Left ventricle myocardium inferior (tissue), 1 donor: ENCODE data around the gene RPP14. TPM values are rescaled to one million over a fixed set of nuclear protein-coding genes. Genes with fewer than 3 reads are reported as not detected.
"Not testable (repeated sequence)": the region's sequence is repeated elsewhere in the genome, so short reads cannot be mapped to it uniquely, and the experiment has no call there.

Experiments
- DNase-seq: peaks from one replicate; pipeline ENCODE4 v3.0.0-alpha.2; 2020
- H3K27ac ChIP-seq: fragments of 200-600 bp; replicated peaks from 2 replicates; pipeline ENCODE4 v1.8.0; 2021
- H3K27me3 ChIP-seq: fragments of 200-600 bp; 2 replicates; pipeline ENCODE4 v1.8.0; 2021; ENCODE audit warnings: low read depth
- H3K36me3 ChIP-seq: fragments of 200-600 bp; 2 replicates; pipeline ENCODE4 v1.8.0; 2021
- H3K4me1 ChIP-seq: fragments of 200-600 bp; 2 replicates; pipeline ENCODE4 v1.8.0; 2021
- H3K4me3 ChIP-seq: fragments of 200-600 bp; 2 replicates; pipeline ENCODE4 v1.8.0; 2021; ENCODE audit warnings: mild to moderate bottlenecking, moderate library complexity
- H3K9me3 ChIP-seq: fragments of 200-600 bp; replicated peaks from 2 replicates; pipeline ENCODE4 v1.8.0; 2021
- CTCF ChIP-seq: fragments of 200-600 bp; IDR thresholded peaks from 2 replicates; pipeline ENCODE4 v1.8.0; 2021; ENCODE audit warnings: antibody characterized with exemption, mild to moderate bottlenecking, borderline replicate concordance
- intact Hi-C: fragments of 100-400 bp; cut with micrococcal nuclease; formaldehyde crosslinking; loops from one replicate; pipeline ENCODE4 v1.11.0; 2022
- total RNA-seq: library from RNA; stranded (reverse); fragmentation: NEBNext Ultra II Directional; extraction: Animal tissue kit (Norgen Biotek cat#: 25700); gene quantifications from one replicate; pipeline ENCODE4 v1.2.1, GENCODE V29; 2021
- donor health status: DM: no; HTN: yes; CAD: no; lungs with severe emphysema.

Gene RPP14
- total RNA-seq, 1 donor from 2014 or later, result 22.7 TPM

GRCh38 chr3:58288011-58288728 is 17.9 kb upstream of the RPP14 start:
- intact Hi-C loops, result no loop called here
- no peak overlapping the region for H3K4me3 ChIP-seq
- no peaks in the 10 kb centered on the region for H3K9me3 ChIP-seq
- H3K4me1 ChIP-seq, result peaks cover 22% of the 10 kb centered on the region
- no peak for DNase-seq
- H3K36me3 ChIP-seq, result peaks cover 32% of the 10 kb centered on the region
- H3K27me3 ChIP-seq, result no peaks in the 10 kb centered on the region
- peak overlapping the region; percentile 15 for H3K27ac ChIP-seq
- TF ChIP-seq CTCF, result no peak

- intact Hi-C loops, H3K27ac ChIP-seq, H3K9me3 ChIP-seq, H3K27me3 ChIP-seq, DNase-seq, H3K4me3 ChIP-seq: not testable (repeated sequence)
- Histone ChIP-seq H3K4me1 (peaks cover 22% of the 10 kb centered on the region), H3K36me3 (peaks cover 28% of the 10 kb centered on the region)
Measured at GRCh38 chr3:58288964-58289613, 17.0 kb upstream of the RPP14 start.

GRCh38 chr3:58290446-58290845 is 15.6 kb upstream of the RPP14 start:
- H3K9me3 ChIP-seq, DNase-seq, H3K4me3 ChIP-seq, intact Hi-C loops, H3K27ac ChIP-seq, H3K27me3 ChIP-seq: not testable (repeated sequence)
- peaks cover 18% of the 10 kb centered on the region for H3K36me3 ChIP-seq
- H3K4me1 ChIP-seq, result peaks cover 21% of the 10 kb centered on the region

- no peak overlapping the region for H3K4me3 ChIP-seq
- H3K27me3 ChIP-seq, result no peaks in the 10 kb centered on the region
- intact Hi-C loops, result no loop called here
- H3K9me3 ChIP-seq, result peaks cover 7% of the 10 kb centered on the region
- peaks cover 24% of the 10 kb centered on the region for H3K4me1 ChIP-seq
- H3K27ac ChIP-seq, result no peak overlapping the region
- TF ChIP-seq CTCF, result no peak
- no peak for DNase-seq
- peaks cover 7% of the 10 kb centered on the region for H3K36me3 ChIP-seq
Measured at GRCh38 chr3:58291671-58292338, 14.2 kb upstream of the RPP14 start.

- Histone ChIP-seq H3K9me3 (peaks cover 7% of the 10 kb centered on the region), H3K36me3 (peaks cover 5% of the 10 kb centered on the region), H3K27me3 (no peaks in the 10 kb centered on the region), H3K27ac (no peak overlapping the region), H3K4me3 (no peak overlapping the region), H3K4me1 (peaks cover 19% of the 10 kb centered on the region)
- no peak for DNase-seq
- intact Hi-C loops, result no loop called here
- TF ChIP-seq CTCF, result no peak
Measured at GRCh38 chr3:58292866-58293265, 13.2 kb upstream of the RPP14 start.

GRCh38 chr3:58293516-58293915 is 12.5 kb upstream of the RPP14 start:
- H3K27ac ChIP-seq, result no peak overlapping the region

More at GRCh38 chr3:58293516-58293915, 12.5 kb upstream of the RPP14 start:
- Histone ChIP-seq H3K9me3 (peaks cover 7% of the 10 kb centered on the region), H3K27me3 (no peaks in the 10 kb centered on the region), H3K4me1 (peaks cover 20% of the 10 kb centered on the region), H3K36me3 (no peaks in the 10 kb centered on the region), H3K4me3 (no peak overlapping the region)
- DNase-seq, result no peak
- intact Hi-C loops, result no loop called here
- no peak for TF ChIP-seq CTCF
